ENCODE results near the gene SLC22A23.

GRCh38 chr6:3359101-3359752 lies 97.6 kb downstream of the SLC22A23 start:
- no peak for TF ChIP-seq ZFX (IDR thresholded peaks at IDR 0.05; ENCODE audit: borderline replicate concordance)
- TF ChIP-seq CTCF (IDR thresholded peaks at IDR 0.05) = no peak

Measured in 22Rv1 (cell line).